ENCODE data around the gene ZNF24. TPM values are rescaled to one million over a fixed set of nuclear protein-coding genes. Genes with fewer than 3 reads are reported as not detected.
A peak's percentile ranks its signal among the peaks of the same experiment; 100 is the strongest.

Gene ZNF24
- polyA plus RNA-seq, 3 donors, result 12.9 to 64.4 (median 54.3) TPM

GRCh38 chr18:35335866-35336265 lies 8.4 kb downstream of the ZNF24 start:
- peaks cover 23% of the 10 kb centered on the region for H3K79me2 ChIP-seq (ENCODE audit: insufficient read depth, low read length)
- H3K4me1 ChIP-seq (ENCODE audit: control insufficient read depth in 1 of 2, insufficient read depth in 2 of 2, low read length in 2 of 2), result no peaks in the 10 kb centered on the region
- intact Hi-C loops (cut with micrococcal nuclease), result no loop called here
- Mint-ChIP-seq H3K4me1 (peaks cover 10% of the 10 kb centered on the region), H3K4me3 (no peak overlapping the region), H3K27me3 (ENCODE audit: low read depth in 3 of 3) (peaks cover 0 to 1% (median 0%) of the 10 kb centered on the region in 3 donors), H3K27ac (no peak overlapping the region), H3K36me3 (peaks cover 78 to 83% of the 10 kb centered on the region in 2 donors), H3K9me3 (no peaks in the 10 kb centered on the region)
- H3K9me3 ChIP-seq (replicated peaks in 1 of 2; ENCODE audit: control insufficient read depth in 1 of 2, insufficient read depth in 1 of 2, low read length in 2 of 2), result no peaks in the 10 kb centered on the region
- 100% methylated on average over 1 of the region's 4 CpGs for WGBS (ENCODE audit: insufficient coverage)
- TF ChIP-seq, protein P1, sequence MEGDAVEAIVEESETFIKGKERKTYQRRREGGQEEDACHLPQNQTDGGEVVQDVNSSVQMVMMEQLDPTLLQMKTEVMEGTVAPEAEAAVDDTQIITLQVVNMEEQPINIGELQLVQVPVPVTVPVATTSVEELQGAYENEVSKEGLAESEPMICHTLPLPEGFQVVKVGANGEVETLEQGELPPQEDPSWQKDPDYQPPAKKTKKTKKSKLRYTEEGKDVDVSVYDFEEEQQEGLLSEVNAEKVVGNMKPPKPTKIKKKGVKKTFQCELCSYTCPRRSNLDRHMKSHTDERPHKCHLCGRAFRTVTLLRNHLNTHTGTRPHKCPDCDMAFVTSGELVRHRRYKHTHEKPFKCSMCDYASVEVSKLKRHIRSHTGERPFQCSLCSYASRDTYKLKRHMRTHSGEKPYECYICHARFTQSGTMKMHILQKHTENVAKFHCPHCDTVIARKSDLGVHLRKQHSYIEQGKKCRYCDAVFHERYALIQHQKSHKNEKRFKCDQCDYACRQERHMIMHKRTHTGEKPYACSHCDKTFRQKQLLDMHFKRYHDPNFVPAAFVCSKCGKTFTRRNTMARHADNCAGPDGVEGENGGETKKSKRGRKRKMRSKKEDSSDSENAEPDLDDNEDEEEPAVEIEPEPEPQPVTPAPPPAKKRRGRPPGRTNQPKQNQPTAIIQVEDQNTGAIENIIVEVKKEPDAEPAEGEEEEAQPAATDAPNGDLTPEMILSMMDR (IDR thresholded peaks at IDR 0.05), result no peak
- no peak overlapping the region for H3K4me3 ChIP-seq (replicated peaks in 1 of 3; ENCODE audit: low read depth in 2 of 3, low read length in 3 of 3)
- no peak overlapping the region for H3K9ac ChIP-seq (ENCODE audit: insufficient read depth, low read length, poor library complexity, severe bottlenecking)
- no peak overlapping the region for H3K27ac ChIP-seq (ENCODE audit: low read depth in 1 of 2, low read length in 2 of 2)
- H3K4me2 ChIP-seq (replicated peaks; ENCODE audit: extremely low read depth, low read length, poor library complexity, severe bottlenecking), result no peak overlapping the region
- peaks cover 86 to 94% of the 10 kb centered on the region in 2 donors for H3K36me3 ChIP-seq (replicated peaks in 1 of 2; ENCODE audit: control insufficient read depth in 1 of 2, insufficient read depth in 2 of 2, low read length in 2 of 2)
- DNase-seq, result no peak
- no peaks in the 10 kb centered on the region for H3K27me3 ChIP-seq (ENCODE audit: control insufficient read depth in 2 of 2, insufficient read depth in 2 of 2, low read length in 2 of 2)
- no peak overlapping the region for H2AFZ ChIP-seq (ENCODE audit: insufficient read depth, low read depth, low read length, poor library complexity, severe bottlenecking)
- peaks cover 92% of the 10 kb centered on the region for H4K20me1 ChIP-seq (ENCODE audit: insufficient read depth, low read length)

- H3K4me2 ChIP-seq (replicated peaks; ENCODE audit: extremely low read depth, low read length, poor library complexity, severe bottlenecking), result no peak overlapping the region
- TF ChIP-seq, protein P1 (IDR thresholded peaks at IDR 0.05), result no peak
- Mint-ChIP-seq H3K27ac (peak overlapping the region in 1 of 7 donors; percentile 4), H3K4me1 (peaks cover 3% of the 10 kb centered on the region), H3K4me3 (no peak overlapping the region), H3K36me3 (peaks cover 70 to 72% of the 10 kb centered on the region in 2 donors), H3K9me3 (no peaks in the 10 kb centered on the region), H3K27me3 (ENCODE audit: low read depth in 3 of 3) (peaks cover 0 to 1% (median 0%) of the 10 kb centered on the region in 3 donors)
- H4K20me1 ChIP-seq (ENCODE audit: insufficient read depth, low read length), result peaks cover 81% of the 10 kb centered on the region
- no CpG with 5 or more reads among the region's 3 CpGs for WGBS (ENCODE audit: insufficient coverage)
- no peak overlapping the region for H3K9ac ChIP-seq (ENCODE audit: insufficient read depth, low read length, poor library complexity, severe bottlenecking)
- peaks cover 76 to 84% of the 10 kb centered on the region in 2 donors for H3K36me3 ChIP-seq (replicated peaks in 1 of 2; ENCODE audit: control insufficient read depth in 1 of 2, insufficient read depth in 2 of 2, low read length in 2 of 2)
- peaks cover 13% of the 10 kb centered on the region for H3K79me2 ChIP-seq (ENCODE audit: insufficient read depth, low read length)
- H2AFZ ChIP-seq (ENCODE audit: insufficient read depth, low read depth, low read length, poor library complexity, severe bottlenecking), result no peak overlapping the region
- H3K9me3 ChIP-seq (replicated peaks in 1 of 2; ENCODE audit: control insufficient read depth in 1 of 2, insufficient read depth in 1 of 2, low read length in 2 of 2), result no peaks in the 10 kb centered on the region
- H3K4me1 ChIP-seq (ENCODE audit: control insufficient read depth in 1 of 2, insufficient read depth in 2 of 2, low read length in 2 of 2), result no peaks in the 10 kb centered on the region
- no peak for DNase-seq
- H3K4me3 ChIP-seq (replicated peaks in 1 of 3; ENCODE audit: low read depth in 2 of 3, low read length in 3 of 3), result no peak overlapping the region
- H3K27ac ChIP-seq (ENCODE audit: low read depth in 1 of 2, low read length in 2 of 2), result no peak overlapping the region
- intact Hi-C loops (cut with micrococcal nuclease), result no loop called here
- no peaks in the 10 kb centered on the region for H3K27me3 ChIP-seq (ENCODE audit: control insufficient read depth in 2 of 2, insufficient read depth in 2 of 2, low read length in 2 of 2)
Measured at GRCh38 chr18:35334821-35335220, 9.4 kb downstream of the ZNF24 start.
